Parietal lobe (tissue), 1 donor: ENCODE results near the gene KDELR1. TPM values are rescaled to one million over a fixed set of nuclear protein-coding genes. Genes with fewer than 3 reads are reported as not detected.

Source experiments
- total RNA-seq: library from RNA; depleted of rRNA; stranded (reverse); fragments of >200 nt; gene quantifications from one replicate; pipeline ENCODE4 v1.2.3, GENCODE V29; 2014

Gene KDELR1
- 25.4 TPM for total RNA-seq

GRCh38 chr19:48391100-48392005 lies at the start of gene KDELR1:
Gene KDELR1 (minus strand): TSS chr19:48391551. CDS start chr19:48391358, 193 bp downstream.

GRCh38 chr19:48393559-48394330 lies 2.4 kb upstream of the KDELR1 start, which contains the start of gene GRIN2D:
Gene GRIN2D (plus strand): TSS chr19:48393668. CDS start chr19:48398393, 4,725 bp downstream.

GRCh38 chr19:48363810-48364597 lies 27.3 kb downstream of the KDELR1 start, which contains the start of the genes SYNGR4 and TMEM143:
Gene SYNGR4 (plus strand): TSS chr19:48364367. CDS start chr19:48365843, 1,476 bp downstream.
Gene TMEM143 (minus strand): TSS chr19:48363940. CDS start chr19:48363920, 20 bp downstream.

Other genes with a start within 250 kb of the KDELR1 start
- 46.3 TPM for gene LIG1, start 221.2 kb downstream of the KDELR1 start, total RNA-seq
- 5.3 TPM for gene ZSWIM9, start 220.9 kb downstream of the KDELR1 start, total RNA-seq
- 38.8 TPM for gene CARD8, start 135.6 kb downstream of the KDELR1 start, total RNA-seq
- 5.0 TPM for gene ZNF114, start 121.5 kb downstream of the KDELR1 start, total RNA-seq
- 3.1 TPM for gene EMP3, start 66.0 kb downstream of the KDELR1 start, total RNA-seq
- gene TMEM143, start 27.6 kb downstream of the KDELR1 start, total RNA-seq: 2.8 TPM
- gene SYNGR4, start 27.2 kb downstream of the KDELR1 start, total RNA-seq: not detected
- 4.1 TPM for gene GRIN2D, start 2.1 kb upstream of the KDELR1 start, total RNA-seq
- 8.1 TPM for gene GRWD1, start 54.4 kb upstream of the KDELR1 start, total RNA-seq
- gene KCNJ14, start 64.0 kb upstream of the KDELR1 start, total RNA-seq: 1.6 TPM
- 77.0 TPM for gene CYTH2, start 77.8 kb upstream of the KDELR1 start, total RNA-seq
- 16.6 TPM for gene LMTK3, start 120.3 kb upstream of the KDELR1 start, total RNA-seq
- gene SULT2B1, start 160.6 kb upstream of the KDELR1 start, total RNA-seq: not detected
- not detected for gene SPACA4, start 215.2 kb upstream of the KDELR1 start, total RNA-seq
- gene FAM83E, start 223.5 kb upstream of the KDELR1 start, total RNA-seq: not detected
- 1,067 TPM for gene RPL18, start 227.6 kb upstream of the KDELR1 start, total RNA-seq
- gene SPHK2, start 228.0 kb upstream of the KDELR1 start, total RNA-seq: 11.9 TPM
- 4.1 TPM for gene DBP, start 245.8 kb upstream of the KDELR1 start, total RNA-seq